HG03095 (cell line): ENCODE measurements around the gene ACY1.
"Not testable (repeated sequence)": the region's sequence is repeated elsewhere in the genome, so short reads cannot be mapped to it uniquely, and the experiment has no call there.

ENCODE experiments used
- ATAC-seq: cut with Tn5 transposase; IDR thresholded peaks from one replicate; pipeline ENCODE4 v1.9.1; 2021; ENCODE audit warnings: moderate library complexity; ENCODE audit not compliant: unreplicated experiment

Gene ACY1

DNA sequence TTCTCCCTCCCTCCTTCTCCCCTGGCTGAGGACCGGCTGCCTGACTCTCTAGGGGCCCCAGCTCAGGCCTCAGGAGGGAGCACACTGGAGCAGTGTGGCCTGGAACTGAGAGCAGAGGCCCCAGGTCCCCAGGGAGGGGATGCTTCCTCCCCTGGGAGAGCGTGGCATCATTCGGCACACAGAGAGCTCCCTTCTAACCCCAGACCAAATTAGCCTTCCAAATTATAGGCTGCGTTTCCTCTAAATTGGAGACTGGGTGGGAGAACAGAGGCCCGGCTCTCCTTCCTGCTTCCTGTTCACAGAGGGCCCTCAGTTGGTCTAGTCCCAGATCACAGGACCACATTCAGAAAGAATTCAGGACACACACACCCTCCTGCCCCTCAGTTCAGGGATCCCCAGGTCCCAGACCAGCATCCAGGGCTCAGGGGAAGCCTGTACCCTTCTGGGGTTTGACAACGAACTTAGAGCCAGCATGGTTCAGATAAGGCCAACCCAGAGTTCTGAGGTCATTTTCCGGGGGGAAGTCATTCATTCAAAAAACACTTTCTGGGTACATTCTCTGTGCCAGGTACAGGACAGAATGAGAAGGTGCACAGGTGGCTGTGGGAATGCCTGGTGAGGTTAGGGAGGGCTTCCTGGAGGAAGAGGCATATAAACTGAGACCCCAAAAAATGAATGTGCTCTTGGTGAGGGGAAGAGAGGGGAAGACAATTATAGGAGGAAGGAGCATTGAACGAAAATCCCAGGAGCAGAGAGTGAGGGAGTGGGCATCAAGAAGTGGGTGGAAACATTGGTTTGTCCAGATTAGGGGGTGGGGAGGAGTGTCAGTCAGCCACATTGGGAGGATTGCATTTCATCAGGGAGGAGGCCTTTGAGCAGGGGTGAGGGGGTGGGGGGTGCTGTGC lies 40.8 kb downstream of the ACY1 start:
- peak; percentile 57 for ATAC-seq

DNA sequence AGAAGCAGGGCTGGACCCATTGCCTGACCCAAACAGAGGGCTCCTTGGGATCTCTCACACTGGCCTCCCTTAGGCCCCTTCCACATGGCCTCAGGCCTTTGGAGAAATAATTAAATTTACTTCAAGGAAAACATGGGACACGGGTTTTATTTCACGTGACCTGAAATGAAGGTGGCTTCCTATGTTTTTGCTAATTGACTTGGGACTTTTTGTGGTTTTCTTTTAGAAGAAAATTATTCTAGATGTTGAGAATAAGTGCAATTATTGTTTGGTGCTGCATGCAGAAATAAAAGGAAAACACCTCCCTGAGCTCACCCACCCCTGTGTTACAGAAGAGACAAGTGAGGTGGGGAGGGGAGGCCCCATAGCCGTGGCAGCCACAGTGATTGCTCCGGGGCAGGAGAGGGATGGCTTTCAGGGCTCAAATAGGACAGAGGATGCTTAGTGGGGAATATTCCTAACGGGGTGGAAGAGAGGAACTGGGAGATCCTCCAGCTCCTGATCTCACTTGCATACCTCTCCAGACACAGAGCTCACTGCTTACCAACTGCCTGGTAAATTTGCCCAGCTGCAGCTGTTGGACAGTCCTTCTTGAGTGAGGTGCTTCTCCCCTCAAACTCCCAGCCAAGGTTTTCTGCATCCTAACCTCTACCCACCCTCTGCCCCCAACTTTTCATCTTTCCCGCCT lies 41.6 kb downstream of the ACY1 start:
- ATAC-seq, result no peak

DNA sequence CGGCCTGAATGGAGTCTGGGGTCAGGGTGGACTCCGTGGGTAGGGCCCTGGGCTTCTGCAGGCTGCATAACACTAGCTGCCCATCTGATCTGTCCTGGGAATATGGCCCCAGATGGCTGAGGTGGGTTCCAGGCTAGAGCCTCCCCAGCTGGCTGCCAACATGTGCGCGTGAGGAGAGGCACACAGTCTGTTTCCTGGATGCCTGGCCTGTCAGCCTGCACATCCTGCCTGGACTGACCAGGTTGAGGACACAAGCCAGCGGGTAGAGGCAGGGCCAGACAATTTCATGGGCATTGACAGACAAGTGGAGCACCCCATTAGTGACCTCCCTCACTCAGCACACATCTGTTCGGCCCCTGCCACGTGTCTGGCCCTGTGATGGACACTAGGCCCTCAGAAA lies 42.1 kb downstream of the ACY1 start:
- no peak for ATAC-seq

DNA sequence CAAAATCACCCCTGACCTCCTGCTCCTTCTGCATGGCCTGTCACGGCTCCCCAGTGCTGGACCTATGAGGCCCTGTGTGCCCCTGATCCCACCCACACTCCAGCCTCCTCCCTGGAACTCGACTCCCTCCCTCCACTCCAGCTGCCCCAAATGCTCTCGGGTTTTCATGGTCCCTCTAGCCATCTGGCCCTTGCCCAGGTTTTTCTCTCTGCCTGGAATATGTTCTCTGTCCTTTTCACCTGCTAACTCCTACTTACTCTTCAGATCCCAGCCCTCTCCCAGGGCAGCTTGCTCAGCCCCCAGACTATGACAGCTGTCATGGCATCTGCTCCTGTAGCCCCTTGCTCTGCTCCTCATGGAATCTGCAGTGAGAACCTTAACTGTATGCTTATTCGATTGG lies 42.7 kb downstream of the ACY1 start:
- ATAC-seq, result no peak

- ATAC-seq, result no peak
Measured at GRCh38 chr3:52028572-52028971, 45.2 kb downstream of the ACY1 start.

GRCh38 chr3:52029053-52029452 lies 45.7 kb downstream of the ACY1 start:
- no peak for ATAC-seq

DNA sequence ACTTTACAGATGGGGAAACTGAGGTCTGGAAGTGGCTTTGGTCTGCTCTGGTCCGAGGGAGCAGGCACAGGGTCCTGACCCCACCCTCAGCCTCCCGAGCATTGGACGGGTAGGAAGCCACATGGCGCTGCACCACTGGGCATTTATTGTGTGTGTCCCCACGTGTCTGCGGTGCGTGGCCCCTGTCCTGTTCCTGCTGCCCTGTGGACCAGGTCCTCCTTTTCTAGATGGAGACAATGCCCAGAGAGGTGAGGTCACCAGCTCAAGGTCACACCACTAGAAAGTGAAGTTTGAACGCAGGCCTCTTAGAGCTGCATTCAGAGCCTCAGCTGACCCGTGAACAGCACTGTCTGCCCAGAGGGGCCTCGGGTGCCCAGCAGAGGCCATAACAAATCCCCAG lies 46.2 kb downstream of the ACY1 start:
- ATAC-seq, result no peak

- no peak for ATAC-seq
Measured at GRCh38 chr3:52030714-52031310, 47.5 kb downstream of the ACY1 start.

DNA sequence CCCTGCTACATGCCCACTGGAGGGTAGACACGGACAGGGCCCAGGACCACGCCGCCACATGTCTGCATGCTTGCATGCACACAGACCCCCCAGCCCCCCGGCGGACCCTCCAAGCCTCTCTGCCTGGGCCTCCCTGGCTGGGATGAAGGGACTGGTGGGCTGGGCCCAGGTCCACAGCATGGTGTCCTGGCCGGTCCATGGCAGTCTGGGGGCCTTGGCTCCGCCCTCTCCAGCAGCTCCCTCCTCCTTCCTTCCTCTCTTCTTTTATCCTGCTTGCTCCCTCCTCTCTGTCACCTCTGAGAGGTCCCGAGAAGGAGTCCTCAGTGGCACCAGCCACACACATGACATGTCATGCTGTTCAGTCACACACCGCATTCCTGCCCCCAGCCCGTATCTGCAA lies 48.6 kb downstream of the ACY1 start:
- no peak for ATAC-seq

- ATAC-seq, result no peak
Measured at GRCh38 chr3:52032702-52033408, 49.5 kb downstream of the ACY1 start.

GRCh38 chr3:52033748-52034147 lies 50.4 kb downstream of the ACY1 start:
- ATAC-seq, result not testable (repeated sequence)

- no peak for ATAC-seq
Measured at GRCh38 chr3:52034212-52034611, 50.9 kb downstream of the ACY1 start.

DNA sequence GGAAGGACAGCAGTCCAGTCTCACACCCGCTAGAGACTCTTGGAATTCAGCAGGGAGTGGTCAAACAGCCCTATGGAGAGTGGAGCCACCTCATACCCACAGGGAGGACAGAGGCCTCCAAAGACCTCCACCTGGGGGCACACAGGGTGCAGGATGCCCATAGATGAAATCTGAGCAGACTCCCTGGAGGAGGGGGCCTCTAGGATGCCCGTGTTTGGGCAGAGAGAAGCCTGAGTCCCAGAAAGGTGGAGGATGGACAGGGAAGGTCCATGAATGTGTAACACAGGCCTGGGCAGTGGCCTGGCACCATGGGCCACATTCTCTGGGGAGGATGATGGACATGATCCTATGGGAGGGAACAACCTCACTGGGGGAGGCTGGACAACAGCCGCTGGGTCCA lies 51.3 kb downstream of the ACY1 start:
- ATAC-seq, result no peak

DNA sequence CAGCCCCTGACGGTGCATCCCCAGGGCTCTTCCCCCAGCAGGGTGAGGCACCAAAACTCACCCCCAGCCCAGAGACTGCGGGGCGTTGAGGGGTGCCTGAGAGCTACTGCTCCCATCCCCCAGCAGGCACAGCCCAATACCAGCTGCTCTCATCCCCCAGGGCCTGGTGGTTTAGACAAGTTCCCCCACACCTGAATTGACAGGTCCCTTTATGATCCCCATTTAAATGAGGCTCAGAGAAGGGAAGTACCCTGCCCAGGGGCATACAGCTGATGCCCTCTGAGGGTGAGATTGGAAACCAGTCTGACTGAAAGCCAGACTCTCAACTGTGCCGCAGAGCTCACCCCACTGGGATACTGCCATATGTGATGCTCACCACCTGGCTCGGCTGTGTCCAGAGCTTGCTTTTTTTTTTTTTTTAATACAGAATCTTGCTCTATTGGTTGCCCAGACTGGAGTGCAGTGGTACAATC lies 52.9 kb downstream of the ACY1 start:
- no peak for ATAC-seq

DNA sequence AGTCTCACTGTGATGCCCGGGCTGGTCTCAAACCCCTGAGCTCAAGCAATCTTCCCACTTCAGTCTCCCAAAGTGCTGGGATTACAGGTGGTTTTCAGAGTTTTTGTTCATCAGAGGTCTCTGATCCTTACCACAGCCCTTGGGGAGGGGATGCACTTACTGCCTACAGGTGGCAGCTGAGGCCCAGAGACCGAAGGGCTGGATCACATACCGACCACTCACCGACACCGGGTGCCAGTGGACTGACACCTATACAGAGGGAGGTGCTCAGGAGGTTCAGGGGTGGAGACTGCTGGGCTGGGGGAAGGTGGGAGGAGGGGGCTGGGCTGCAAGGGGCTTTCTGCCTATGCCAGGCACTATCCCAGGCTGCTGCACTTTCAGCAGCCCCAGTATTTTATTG lies 53.5 kb downstream of the ACY1 start:
- ATAC-seq, result no peak

DNA sequence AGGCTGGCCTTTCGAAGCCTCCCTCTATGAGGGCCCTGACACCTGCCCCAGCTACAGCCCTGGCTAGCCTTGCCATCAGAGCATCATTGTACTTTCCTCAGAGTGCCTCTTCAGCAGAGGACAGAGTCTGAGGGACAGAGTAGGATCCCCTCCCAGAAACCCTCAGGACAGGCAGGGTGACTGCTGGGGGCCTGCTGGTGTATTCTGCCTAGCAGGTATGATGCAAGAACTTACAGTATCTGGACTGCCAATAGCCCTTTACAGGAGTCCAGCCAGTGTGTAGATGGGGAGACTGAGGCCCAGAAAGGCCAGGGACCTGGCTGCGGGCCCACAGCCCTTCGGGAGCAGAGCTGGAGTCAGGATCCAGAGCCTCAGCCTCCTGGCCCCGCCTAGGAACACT lies 54.0 kb downstream of the ACY1 start:
- no peak for ATAC-seq

DNA sequence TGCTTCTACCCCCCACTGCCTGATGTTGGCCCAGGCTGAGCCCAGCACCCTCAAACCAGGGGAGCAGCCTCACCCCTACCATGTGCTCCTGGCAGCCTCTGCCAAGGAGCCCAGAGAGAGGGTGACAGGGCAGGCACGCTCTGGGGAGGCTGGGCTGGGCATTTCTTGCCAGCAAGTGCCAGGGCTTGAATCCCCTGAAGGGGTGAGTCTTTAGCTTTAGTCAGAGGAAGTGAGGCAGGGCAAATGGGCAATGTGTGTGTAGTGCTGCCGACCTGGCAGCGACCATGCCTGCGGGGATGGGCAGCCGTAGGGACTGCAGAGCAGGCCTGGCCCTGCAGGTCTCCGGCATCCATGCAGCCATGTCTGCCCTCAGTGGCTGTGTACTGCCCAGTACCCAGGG lies 54.9 kb downstream of the ACY1 start:
- ATAC-seq, result no peak
